NCI-H2227 treated with DMSO at 0.1 percent for 48 hours (cell line): ENCODE results near the gene NSUN7.

ENCODE experiments used
- DNase-seq: peaks from one replicate; lab custom pipeline; 2025; lab: John Stamatoyannopoulos, UW

Gene NSUN7

DNA sequence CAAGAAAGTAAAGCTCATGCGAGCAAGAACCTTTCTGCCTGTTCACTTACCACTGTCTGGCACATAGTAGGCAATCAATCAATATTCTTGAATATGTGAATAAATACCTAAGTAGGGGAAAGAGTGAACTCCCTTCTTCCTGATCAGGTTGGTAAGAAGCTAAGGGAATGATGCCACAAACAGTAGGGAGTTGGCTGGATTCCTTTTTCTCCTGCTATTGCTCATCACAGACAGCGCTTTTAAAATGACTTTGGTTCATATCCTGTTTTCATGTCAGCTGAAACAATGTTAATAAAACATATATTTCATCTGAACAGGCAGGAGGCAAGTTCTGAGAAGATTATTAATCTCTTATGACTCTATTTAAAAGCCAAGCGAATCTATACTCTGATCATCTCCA is 99.2 kb downstream of the NSUN7 start:
- peak; percentile 27 for DNase-seq

DNA sequence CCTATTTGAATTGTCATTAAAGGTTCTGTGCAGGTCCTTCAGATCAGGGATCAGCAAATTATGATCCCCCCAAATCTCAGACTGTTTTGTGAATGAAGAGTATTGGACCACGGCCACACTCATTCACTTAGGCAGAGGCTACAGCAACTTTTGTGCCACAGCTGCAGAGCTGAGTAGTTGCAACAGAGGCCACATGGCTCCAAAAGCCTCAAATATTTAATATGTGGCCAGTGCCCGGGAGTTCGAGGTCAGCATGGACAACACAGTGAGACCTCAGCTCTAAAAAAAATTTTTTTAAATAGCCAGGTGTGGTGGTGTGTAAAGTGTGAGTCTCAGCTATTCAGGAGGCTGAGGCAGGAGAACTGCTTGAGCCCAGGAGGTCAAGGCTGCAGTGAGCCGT is 100.7 kb downstream of the NSUN7 start:
- DNase-seq, result no peak

- no peak for DNase-seq
These were observed 106.6 kb downstream of the NSUN7 start for GRCh38 chr4:40856277-40856839.

DNA sequence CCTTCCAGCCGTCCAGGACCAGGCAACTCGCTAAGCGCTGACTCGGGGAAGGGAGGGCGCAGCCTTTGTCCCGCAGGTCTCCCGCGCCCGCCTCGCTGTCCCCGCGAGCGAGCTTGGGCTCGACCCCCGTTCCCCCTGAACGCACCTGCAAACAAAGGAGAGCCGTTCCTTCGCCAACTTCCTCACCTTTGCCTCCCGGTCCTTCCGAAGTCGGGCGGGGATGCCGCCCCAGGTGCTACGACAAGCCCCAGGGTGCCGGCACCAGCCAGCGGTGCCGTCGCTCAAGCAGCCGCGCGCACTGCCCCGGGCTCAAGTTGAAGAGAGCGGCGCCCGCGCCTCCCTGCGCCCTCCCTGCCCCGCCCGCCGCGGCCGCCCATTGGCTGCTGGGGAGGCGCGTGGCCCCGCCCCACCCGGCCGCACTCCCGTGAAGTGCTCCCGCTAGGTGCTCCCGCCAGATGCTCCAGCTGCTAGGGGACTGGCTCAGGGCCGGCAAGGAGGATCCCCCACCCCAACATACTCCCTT is 107.1 kb downstream of the NSUN7 start:
- peak; percentile 48 for DNase-seq

- DNase-seq, result no peak
These were observed 108.2 kb downstream of the NSUN7 start for GRCh38 chr4:40857956-40858355.

GRCh38 chr4:40858962-40859361 is 109.2 kb downstream of the NSUN7 start:
- DNase-seq, result no peak
